BJ (cell line): ENCODE results near the gene CRYL1. TPM values are rescaled to one million over a fixed set of nuclear protein-coding genes. Genes with fewer than 3 reads are reported as not detected.

Experiments
- CTCF ChIA-PET: fragments of 350-600 bp; formaldehyde crosslinking; extraction: SDS; loops from one replicate; lab custom pipeline; 2021; ENCODE audit warnings: antibody characterized with exemption, inconsistent platforms; lab: Yijun Ruan, JAX
- POLR2A ChIA-PET: fragments of 300-600 bp; sonication (Branson Sonifier 250); formaldehyde crosslinking; extraction: SDS; loops from one replicate; lab custom pipeline; 2021; ENCODE audit warnings: antibody characterized with exemption; lab: Charles Lee
- DNase-seq: peaks from one replicate; pipeline ENCODE4 v3.0.0-alpha.2; 2011; ENCODE audit warnings: low read depth
- H3K27me3 ChIP-seq: 2 replicates; pipeline ENCODE4 v1.6.0; 2011; ENCODE audit warnings: low read length; ENCODE audit not compliant: control insufficient read depth, insufficient read depth
- H3K36me3 ChIP-seq: 2 replicates; pipeline ENCODE4 v1.5.1; 2011; ENCODE audit warnings: low read length; ENCODE audit not compliant: control insufficient read depth, insufficient read depth
- H3K4me3 ChIP-seq: 2 replicates; pipeline ENCODE4 v1.5.1; 2011; ENCODE audit warnings: low read depth, mild to moderate bottlenecking, control low read depth, low read length
- CTCF ChIP-seq: IDR thresholded peaks from 2 replicates; pipeline ENCODE4 v1.5.1; 2011; ENCODE audit warnings: low read depth, mild to moderate bottlenecking, control low read depth, inconsistent platforms, low read length, moderate library complexity; ENCODE audit not compliant: insufficient read depth
- polyA plus RNA-seq: library from polyadenylated mRNA; depleted of rRNA; stranded (reverse); fragments of >200 nt; gene quantifications from 2 replicates; pipeline ENCODE4 v1.2.3, GENCODE V29; 2011

Gene CRYL1
- polyA plus RNA-seq, 1 experiment, result 30.6 TPM

- no peak overlapping the region for H3K4me3 ChIP-seq
- POLR2A ChIA-PET, result no interaction called here
- H3K36me3 ChIP-seq, result peaks cover 1% of the 10 kb centered on the region; the same call in 1 of the 2 replicates
- H3K27me3 ChIP-seq, result no peaks in the 10 kb centered on the region
- CTCF ChIA-PET, result interaction anchor here (8.2 kb wide), 1 partner anchor 435 kb away, joined by 114 read pairs; no protein-coding TSS in a partner anchor
- DNase-seq, result no peak
- no peak for TF ChIP-seq CTCF
These were observed 36.4 kb downstream of the CRYL1 start for GRCh38 chr13:20489185-20489820.

- H3K27me3 ChIP-seq, result no peaks in the 10 kb centered on the region
- H3K4me3 ChIP-seq, result no peak overlapping the region
- ChIA-PET POLR2A (no interaction called here), CTCF (interaction anchor here (1.6 kb wide), 1 partner anchor 341 kb away, joined by 5 read pairs; no protein-coding TSS in a partner anchor)
- TF ChIP-seq CTCF, result no peak
- no peak for DNase-seq
- peaks cover 1% of the 10 kb centered on the region; the same call in 1 of the 2 replicates for H3K36me3 ChIP-seq
These were observed 37.7 kb downstream of the CRYL1 start for GRCh38 chr13:20487927-20488326.

- no peak for DNase-seq
- H3K36me3 ChIP-seq, result no peaks in the 10 kb centered on the region
- ChIA-PET CTCF (interaction anchor here (1.3 kb wide), 1 partner anchor 10 kb away, joined by 3 read pairs; no protein-coding TSS in a partner anchor), POLR2A (no interaction called here)
- no peak overlapping the region for H3K4me3 ChIP-seq
- no peak for TF ChIP-seq CTCF
- no peaks in the 10 kb centered on the region for H3K27me3 ChIP-seq
These were observed 42.9 kb downstream of the CRYL1 start for GRCh38 chr13:20482787-20483186.

- ChIA-PET CTCF (interaction anchor here (1.3 kb wide), 1 partner anchor 11 kb away, joined by 3 read pairs; no protein-coding TSS in a partner anchor), POLR2A (no interaction called here)
- Histone ChIP-seq H3K36me3 (no peaks in the 10 kb centered on the region), H3K27me3 (no peaks in the 10 kb centered on the region), H3K4me3 (no peak overlapping the region)
- TF ChIP-seq CTCF, result no peak
- no peak for DNase-seq
These were observed 43.3 kb downstream of the CRYL1 start for GRCh38 chr13:20482275-20482761.

GRCh38 chr13:20477394-20477793, 48.3 kb downstream of the CRYL1 start:
- no peak for DNase-seq
- CTCF ChIA-PET, result interaction anchor here (1.3 to 1.5 kb wide), 2 partner anchors 18 to 466 kb away, joined by 3 read pairs; no protein-coding TSS in a partner anchor
- Histone ChIP-seq H3K27me3 (no peaks in the 10 kb centered on the region), H3K4me3 (no peak overlapping the region), H3K36me3 (no peaks in the 10 kb centered on the region)
- POLR2A ChIA-PET, result no interaction called here
- TF ChIP-seq CTCF, result no peak
